Dendritic cell treated with granulocyte-macrophage colony-stimulating factor and Interleukin-4, amounts not matched to agents 40 ng/mL and 50 ng/mL, for 4 days (primary cell): Measurements from ENCODE around the gene ZNF436.

Experiments
- H3K27ac Mint-ChIP-seq: one replicate; pipeline ENCODE4 v1.8.0; 2022; ENCODE audit warnings: mild to moderate bottlenecking, mixed read lengths
- H3K27me3 Mint-ChIP-seq: one replicate; pipeline ENCODE4 v1.8.0; 2022; ENCODE audit warnings: mild to moderate bottlenecking, mixed read lengths
- H3K36me3 Mint-ChIP-seq: one replicate; pipeline ENCODE4 v1.8.0; 2022; ENCODE audit warnings: low read depth, mixed read lengths
- H3K4me1 Mint-ChIP-seq: one replicate; pipeline ENCODE4 v1.8.0; 2022; ENCODE audit warnings: low read depth, mixed read lengths
- H3K4me3 Mint-ChIP-seq: one replicate; pipeline ENCODE4 v1.8.0; 2022; ENCODE audit warnings: mild to moderate bottlenecking, moderate library complexity, mixed read lengths
- H3K9me3 Mint-ChIP-seq: one replicate; pipeline ENCODE4 v1.8.0; 2022; ENCODE audit warnings: mixed read lengths
- intact Hi-C: fragments of 100-400 bp; cut with micrococcal nuclease; formaldehyde crosslinking; loops from one replicate; pipeline ENCODE4 v1.15.0; 2022

The ZNF436 gene

DNA sequence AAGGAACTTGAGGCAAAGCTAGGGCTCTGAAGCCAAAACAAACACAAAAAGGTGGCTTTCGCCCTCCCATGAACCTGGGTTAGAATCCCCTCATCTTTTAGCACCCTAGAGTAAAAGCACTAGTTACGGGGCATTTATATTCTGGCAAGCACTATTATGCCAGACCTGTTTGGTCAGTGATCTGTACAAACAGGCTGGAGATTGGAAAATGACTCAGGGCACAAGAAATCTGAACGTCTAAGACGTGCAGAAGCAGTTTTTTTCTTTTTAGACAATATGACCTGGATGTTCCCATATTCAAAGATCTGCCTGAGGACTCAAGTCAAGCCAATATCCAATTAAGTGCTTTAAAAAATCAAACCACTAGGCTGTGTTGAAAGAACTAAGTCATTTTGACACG is 3.0 kb downstream of the ZNF436 start:
- H3K4me1 Mint-ChIP-seq: peaks cover 33% of the 10 kb centered on the region
- H3K4me3 Mint-ChIP-seq: no peak overlapping the region
- no peak overlapping the region for H3K27ac Mint-ChIP-seq
- peaks cover 19% of the 10 kb centered on the region for H3K9me3 Mint-ChIP-seq
- H3K27me3 Mint-ChIP-seq: peaks cover 2% of the 10 kb centered on the region
- peaks cover 66% of the 10 kb centered on the region for H3K36me3 Mint-ChIP-seq
- intact Hi-C loops: no loop called here

DNA sequence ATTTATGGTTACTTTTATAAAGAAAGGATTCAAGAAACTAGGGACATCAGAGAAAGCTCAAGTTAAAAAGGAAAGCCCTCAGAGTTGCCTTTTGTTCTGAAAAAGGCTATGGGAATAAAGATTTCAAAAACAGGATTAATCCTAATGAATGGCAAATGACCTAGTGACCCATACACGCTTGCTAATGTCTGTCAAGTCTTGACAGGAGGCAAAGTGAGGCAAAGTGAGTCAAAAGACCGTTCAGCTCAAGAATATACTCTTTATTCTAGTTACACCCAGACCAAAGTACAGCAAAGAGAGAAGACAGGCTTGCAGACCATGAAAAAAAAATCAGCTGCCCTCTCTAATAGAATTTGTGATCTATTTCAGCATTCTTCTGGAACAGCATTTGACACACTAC is 3.5 kb downstream of the ZNF436 start:
- peaks cover 2% of the 10 kb centered on the region for H3K27me3 Mint-ChIP-seq
- H3K27ac Mint-ChIP-seq: no peak overlapping the region
- intact Hi-C loops: no loop called here
- H3K4me1 Mint-ChIP-seq: peaks cover 31% of the 10 kb centered on the region
- H3K36me3 Mint-ChIP-seq: peaks cover 70% of the 10 kb centered on the region
- H3K9me3 Mint-ChIP-seq: peaks cover 24% of the 10 kb centered on the region
- H3K4me3 Mint-ChIP-seq: no peak overlapping the region

DNA sequence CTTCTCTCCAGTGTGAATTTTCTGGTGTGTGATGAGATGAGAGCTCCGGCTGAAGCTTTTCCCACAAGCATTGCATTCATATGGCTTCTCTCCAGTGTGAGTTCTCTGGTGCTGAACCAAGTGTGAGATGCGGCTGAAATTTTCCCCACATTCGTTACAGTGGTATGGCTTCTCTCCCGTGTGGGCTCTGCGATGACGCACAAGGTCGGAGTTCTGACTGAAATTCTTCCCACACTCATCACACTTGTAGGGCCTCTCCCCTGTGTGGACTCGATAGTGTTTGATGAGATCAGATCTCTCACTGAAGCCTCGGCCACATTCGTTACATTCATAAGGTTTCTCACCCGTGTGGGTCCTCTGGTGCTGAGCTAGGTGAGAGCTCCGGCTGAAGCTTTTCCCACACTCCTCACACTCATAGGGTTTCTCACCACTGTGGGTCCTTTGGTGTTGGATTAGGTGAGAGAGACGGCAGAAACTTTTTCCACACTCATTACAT is 7.4 kb downstream of the ZNF436 start:
- H3K4me3 Mint-ChIP-seq: no peak overlapping the region
- H3K9me3 Mint-ChIP-seq: peaks cover 50% of the 10 kb centered on the region
- H3K27me3 Mint-ChIP-seq: no peaks in the 10 kb centered on the region
- H3K27ac Mint-ChIP-seq: no peak overlapping the region
- H3K36me3 Mint-ChIP-seq: peaks cover 76% of the 10 kb centered on the region
- intact Hi-C loops: no loop called here
- H3K4me1 Mint-ChIP-seq: peaks cover 5% of the 10 kb centered on the region

DNA sequence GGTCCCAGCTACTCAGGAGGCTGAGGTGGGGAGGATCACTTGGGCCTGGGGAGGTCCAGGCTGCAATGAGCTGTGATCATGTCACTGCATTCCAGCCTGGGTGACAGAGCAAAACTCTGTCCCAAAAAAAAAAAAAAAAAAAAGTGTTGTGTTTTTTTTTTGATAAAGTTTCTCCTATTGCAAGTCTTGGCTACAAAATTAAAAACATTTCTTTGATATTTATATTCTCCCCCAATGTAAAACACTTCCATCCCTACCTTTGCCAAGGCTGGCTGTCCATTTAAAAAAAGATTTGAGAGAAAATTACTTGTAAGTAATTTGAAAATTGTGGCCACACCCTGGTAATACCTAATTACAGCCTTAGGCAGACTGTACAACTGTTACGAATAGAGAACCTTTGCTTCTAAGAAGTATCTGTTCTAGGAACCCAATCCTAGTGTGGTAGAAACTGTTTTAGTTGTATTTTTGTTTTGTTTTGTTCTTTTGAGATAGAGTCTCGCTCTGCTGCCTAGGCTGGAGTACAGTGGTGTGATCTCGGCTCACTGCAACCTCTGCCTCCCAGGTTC is 11.2 kb downstream of the ZNF436 start:
- Mint-ChIP-seq H3K27ac (no peak overlapping the region), H3K36me3 (peaks cover 43% of the 10 kb centered on the region), H3K27me3 (peaks cover 2% of the 10 kb centered on the region), H3K9me3 (peaks cover 49% of the 10 kb centered on the region), H3K4me3 (no peak overlapping the region), H3K4me1 (no peaks in the 10 kb centered on the region)
- intact Hi-C loops: no loop called here

DNA sequence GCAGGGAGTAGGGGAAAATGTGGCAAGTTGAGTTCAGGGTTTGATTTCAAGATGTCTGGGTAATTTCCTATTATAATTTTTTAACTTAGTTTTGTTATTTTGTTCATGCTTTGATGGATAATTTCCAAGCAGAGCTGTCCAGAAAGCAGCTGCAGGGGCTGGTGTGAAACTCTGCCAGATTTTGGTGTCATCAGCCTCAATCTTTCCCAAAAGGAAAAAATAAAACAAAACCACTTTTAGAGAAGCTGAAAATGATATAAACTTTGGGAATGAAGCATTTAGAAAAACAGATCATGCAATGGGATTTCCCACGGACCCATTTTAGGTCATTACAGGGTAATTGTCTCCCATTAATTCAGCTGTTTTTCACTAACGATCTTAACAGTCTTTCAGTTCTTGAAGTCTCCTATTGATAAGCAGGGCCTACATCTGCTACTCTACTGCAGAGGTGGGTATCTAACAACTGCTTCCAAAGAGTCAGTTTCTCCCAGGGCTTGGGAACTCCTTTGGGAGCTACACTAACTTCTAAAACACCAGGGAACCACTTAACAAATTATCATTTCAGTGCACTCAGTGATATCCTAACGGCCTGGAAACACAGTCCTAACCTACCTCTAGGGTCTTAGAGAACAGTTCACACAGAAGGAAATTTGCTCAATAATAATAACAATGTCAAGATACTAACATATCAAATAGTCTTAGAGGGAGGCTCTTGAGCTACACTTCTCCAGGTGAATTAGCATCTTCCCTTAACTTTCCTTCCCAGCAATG is 12.3 kb downstream of the ZNF436 start:
- H3K27ac Mint-ChIP-seq: no peak overlapping the region
- peaks cover 32% of the 10 kb centered on the region for H3K36me3 Mint-ChIP-seq
- H3K4me1 Mint-ChIP-seq: no peaks in the 10 kb centered on the region
- peaks cover 3% of the 10 kb centered on the region for H3K27me3 Mint-ChIP-seq
- H3K9me3 Mint-ChIP-seq: peaks cover 38% of the 10 kb centered on the region
- no peak overlapping the region for H3K4me3 Mint-ChIP-seq
- intact Hi-C loops: no loop called here

DNA sequence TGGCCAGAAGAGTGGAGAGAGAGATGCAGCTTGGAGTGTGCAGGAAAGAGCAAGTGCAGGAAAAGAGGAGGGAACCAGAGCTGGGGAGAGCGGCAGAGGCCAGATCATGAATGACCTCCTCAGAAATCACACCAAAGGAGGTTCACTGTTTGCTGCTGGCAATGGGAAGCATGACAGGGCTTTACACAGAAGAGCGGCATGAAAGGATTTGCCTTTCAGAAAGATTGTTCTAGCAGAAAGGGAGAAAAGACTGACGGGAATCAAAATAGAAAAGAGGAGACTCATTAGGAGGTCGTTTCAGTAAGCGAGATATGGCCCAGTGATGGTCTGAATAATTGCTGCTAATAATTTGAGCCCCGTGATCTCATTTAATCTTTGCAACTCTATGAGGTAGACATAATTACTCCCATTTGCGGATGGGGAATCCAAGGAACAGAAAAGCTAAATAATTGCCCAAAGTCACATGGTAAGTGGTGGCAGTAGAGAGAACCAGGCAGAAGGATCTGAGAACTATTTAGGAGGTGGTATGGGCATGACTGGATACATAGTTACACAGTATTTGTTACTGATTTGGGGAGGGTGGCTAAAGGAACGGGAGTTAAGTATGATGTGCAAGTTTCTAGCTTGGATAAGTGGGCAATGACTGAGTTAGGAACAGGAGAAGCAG is 13.0 kb downstream of the ZNF436 start:
- Mint-ChIP-seq H3K4me1 (no peaks in the 10 kb centered on the region), H3K27me3 (peaks cover 3% of the 10 kb centered on the region), H3K9me3 (peaks cover 31% of the 10 kb centered on the region), H3K4me3 (no peak overlapping the region), H3K27ac (no peak overlapping the region), H3K36me3 (peaks cover 25% of the 10 kb centered on the region)
- intact Hi-C loops: no loop called here

DNA sequence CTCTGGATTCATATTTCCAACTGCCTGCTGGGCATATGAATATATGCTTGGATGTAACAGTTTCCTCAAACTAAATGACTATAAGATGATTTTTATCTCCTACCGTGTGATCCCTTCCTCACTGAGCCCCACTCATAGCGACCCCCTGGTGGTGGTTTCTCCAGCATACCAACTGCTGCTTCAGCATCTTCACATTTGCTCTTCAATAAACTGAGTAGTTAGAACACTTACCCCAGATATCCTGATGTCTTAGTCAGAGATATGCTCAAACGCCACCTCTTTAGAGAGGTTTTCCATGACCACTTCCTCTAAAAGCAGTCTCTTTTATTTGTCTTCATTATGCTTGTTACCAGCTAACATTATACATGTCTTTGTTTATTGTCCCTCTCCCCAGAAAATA is 15.4 kb downstream of the ZNF436 start:
- Mint-ChIP-seq H3K4me3 (no peak overlapping the region), H3K36me3 (peaks cover 1% of the 10 kb centered on the region), H3K27me3 (peaks cover 3% of the 10 kb centered on the region), H3K27ac (no peak overlapping the region), H3K4me1 (no peaks in the 10 kb centered on the region), H3K9me3 (peaks cover 7% of the 10 kb centered on the region)
- intact Hi-C loops: no loop called here

DNA sequence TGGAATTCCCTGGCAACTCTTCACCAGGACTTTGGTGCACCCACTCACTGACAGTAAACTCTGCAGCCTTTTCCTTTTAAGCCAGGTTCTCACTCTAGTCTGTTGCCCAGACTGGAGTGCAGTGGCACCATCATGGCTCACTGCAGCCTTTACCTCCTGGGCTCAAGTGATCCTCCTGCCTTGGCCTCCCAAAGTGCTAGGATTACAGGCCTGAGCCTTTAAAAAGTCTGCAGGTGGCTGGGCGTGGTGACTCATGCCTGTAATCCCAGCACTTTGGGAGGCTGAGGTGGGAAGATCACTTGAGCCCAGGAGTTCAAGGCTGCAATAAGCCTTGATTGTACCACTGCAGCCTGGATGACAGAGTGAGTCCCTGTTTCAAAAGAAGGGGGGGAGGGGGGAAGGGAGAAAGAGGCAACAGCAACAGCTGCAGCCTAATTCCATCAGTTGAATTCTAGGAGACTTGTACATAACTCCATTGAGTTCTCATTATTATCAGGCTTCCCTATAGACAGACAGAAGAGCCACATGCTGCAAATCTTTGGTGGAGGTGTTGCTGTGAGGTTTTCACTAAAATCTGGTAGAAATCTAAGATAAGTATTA is 17.4 kb downstream of the ZNF436 start:
- intact Hi-C loops: no loop called here
- Mint-ChIP-seq H3K4me3 (no peak overlapping the region), H3K27ac (no peak overlapping the region)

DNA sequence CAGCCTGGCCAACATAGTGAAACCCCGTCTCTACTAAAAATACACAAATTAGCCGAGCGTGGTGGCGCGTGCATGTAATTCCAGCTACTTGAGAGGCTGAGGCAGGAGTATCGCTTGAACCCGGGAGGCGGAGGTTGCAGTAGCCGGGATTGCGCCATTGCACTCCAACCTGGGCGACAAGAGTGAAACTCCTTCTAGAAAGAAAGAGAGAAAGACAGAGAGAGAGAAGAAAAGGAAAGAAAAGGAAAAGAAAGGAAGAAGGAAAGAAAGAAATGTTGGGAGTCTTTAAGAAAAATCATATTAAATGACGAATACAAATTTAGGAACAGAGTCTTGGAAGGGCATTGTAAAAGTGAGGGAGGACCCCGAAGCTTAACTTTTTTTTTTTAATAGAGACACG is 23.7 kb downstream of the ZNF436 start:
- Mint-ChIP-seq H3K9me3 (no peaks in the 10 kb centered on the region), H3K4me3 (no peak overlapping the region), H3K4me1 (peaks cover 26% of the 10 kb centered on the region), H3K27ac (no peak overlapping the region), H3K36me3 (peaks cover 7% of the 10 kb centered on the region), H3K27me3 (no peaks in the 10 kb centered on the region)
- intact Hi-C loops: loop anchor here (2.0 kb wide), 1 partner anchor 57 kb away; no protein-coding TSS in a partner anchor

More for the DNA sequence above, 17.4 kb downstream of the ZNF436 start:
- Mint-ChIP-seq H3K27me3 (peaks cover 3% of the 10 kb centered on the region), H3K36me3 (no peaks in the 10 kb centered on the region), H3K4me1 (no peaks in the 10 kb centered on the region), H3K9me3 (no peaks in the 10 kb centered on the region)

DNA sequence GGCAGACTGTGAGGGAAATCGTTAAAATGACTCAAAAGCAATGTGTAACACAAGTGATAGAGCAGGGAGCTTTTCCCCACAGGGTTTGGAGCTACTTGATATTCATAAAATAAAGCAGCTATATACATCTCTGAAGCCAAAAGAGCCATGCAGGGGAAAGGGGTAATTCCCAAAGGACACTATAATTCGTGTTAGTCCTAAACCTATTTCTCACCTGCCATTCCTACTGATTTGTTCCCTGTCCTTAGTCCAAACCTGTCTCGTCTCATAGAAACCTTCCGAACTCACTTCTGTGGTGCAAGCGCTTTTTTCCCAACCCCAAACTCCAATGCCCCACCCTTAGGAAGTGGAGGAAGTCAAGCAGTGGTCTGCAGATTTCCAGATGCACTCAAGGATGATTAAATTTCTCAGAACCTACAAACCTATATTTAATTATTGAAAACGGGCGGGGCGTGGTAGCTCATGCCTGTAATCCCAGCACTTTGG is 24.6 kb downstream of the ZNF436 start:
- intact Hi-C loops: loop anchor here (1.0 to 2.0 kb wide), 2 partner anchors 23 to 58 kb away; no protein-coding TSS in a partner anchor
- Mint-ChIP-seq H3K27me3 (no peaks in the 10 kb centered on the region), H3K4me3 (peak overlapping the region; percentile 88), H3K9me3 (no peaks in the 10 kb centered on the region), H3K4me1 (peaks cover 35% of the 10 kb centered on the region), H3K36me3 (peaks cover 10% of the 10 kb centered on the region), H3K27ac (peak overlapping the region; percentile 97)

DNA sequence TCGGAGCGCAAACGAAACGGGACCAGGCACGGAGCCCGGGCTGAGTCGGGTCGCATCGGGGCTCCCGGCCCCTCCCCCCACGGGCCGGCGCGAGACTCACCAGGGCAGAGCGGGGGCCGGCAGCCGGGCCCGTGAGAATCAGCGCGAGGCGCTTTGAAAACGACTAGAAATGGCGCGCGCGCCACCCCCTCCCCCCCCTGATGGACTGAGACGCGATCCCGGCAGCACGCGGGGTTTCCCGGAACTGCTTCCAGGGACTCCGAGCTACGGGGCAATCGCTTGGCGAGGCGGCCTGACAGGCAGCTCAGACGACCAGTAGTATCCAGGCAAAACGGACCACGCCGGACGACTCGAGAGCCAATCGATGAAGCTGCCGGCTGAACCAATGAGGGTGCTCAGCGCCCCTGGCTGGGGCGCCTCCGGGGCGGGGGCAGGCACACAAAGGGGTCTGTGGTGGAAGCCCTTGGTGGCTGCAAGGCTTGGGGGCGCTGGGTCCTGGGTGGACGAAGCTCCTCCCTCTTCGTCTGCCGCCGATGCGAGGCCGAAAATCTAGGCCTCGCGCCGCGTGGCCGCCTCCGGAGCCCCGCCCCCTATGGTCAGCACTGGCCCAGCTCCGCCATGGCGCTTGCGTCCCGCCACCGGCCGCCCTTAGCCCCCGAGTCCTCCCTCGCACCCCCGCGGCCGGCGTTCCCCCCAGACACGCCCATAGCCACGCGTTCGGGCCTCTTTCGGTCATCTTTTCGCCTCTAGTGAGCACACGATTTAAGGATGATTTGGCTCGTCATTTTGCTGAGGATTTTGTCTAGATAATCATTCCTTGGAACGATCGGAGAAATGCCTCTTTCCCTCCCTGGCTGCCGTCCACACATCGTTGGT is 25.3 kb downstream of the ZNF436 start, which contains the start of gene HNRNPR:
Gene HNRNPR, minus strand, starts transcription at position 174 of the 876 bp plus-strand sequence. CDS start 3,276 bp downstream, outside the sequence.
- H3K4me3 Mint-ChIP-seq: peak within 1 kb of the TSS; percentile 88
- intact Hi-C loops: loop anchor here (1.0 to 2.0 kb wide), 2 partner anchors 24 to 58 kb away; no protein-coding TSS in a partner anchor
- no peaks in the 10 kb centered on the region for H3K9me3 Mint-ChIP-seq
- H3K27ac Mint-ChIP-seq: peak within 1 kb of the TSS; percentile 97
- peaks cover 17% of the 10 kb centered on the region for H3K36me3 Mint-ChIP-seq
- H3K4me1 Mint-ChIP-seq: peaks cover 42% of the 10 kb centered on the region
- H3K27me3 Mint-ChIP-seq: no peaks in the 10 kb centered on the region

DNA sequence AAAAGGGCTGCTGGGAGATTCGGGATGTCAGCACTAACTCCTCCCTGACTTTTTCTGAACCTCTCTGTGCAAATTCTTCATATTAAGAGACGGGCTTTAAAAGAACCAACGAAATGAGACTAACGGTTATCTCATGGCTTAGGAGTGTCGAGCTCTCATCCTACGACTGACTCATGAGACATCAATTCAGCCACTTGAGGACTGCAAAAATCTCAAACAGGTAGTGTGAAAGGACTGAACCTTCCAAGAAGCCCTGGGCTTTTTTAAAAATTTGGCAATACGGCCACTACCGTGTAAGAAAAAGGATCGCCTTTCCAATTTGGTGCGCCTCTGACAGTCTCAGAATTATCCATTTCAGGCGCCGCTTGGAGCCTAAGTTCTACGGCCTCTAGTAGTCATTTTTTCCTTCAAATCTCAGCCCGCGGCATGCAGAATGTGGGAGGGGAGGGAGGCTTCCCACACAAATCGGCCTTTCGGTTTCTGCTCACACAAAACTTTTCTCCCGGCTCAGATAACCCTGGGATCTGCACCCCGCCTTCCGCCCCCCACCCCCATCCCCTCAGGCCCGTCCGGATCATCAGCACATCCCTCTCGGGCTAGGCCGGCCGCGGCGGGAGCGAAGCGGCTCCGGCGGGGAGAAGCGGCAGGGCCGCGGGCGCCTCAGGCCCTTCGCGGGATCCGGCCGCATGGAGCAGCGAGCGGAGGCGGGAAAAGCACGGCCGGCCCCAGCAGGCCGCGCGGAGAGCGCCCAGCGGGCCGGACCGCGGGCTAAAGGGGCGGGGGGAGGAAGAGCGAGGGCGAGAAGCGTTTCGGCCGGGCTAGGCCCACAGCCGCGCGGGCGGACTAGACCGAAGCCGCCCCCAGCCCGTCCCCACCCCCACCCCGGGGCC is 26.2 kb downstream of the ZNF436 start:
- Mint-ChIP-seq H3K9me3 (no peaks in the 10 kb centered on the region), H3K27me3 (no peaks in the 10 kb centered on the region), H3K36me3 (peaks cover 18% of the 10 kb centered on the region), H3K4me3 (peak overlapping the region; percentile 88), H3K4me1 (peaks cover 42% of the 10 kb centered on the region), H3K27ac (peak overlapping the region; percentile 97)
- intact Hi-C loops: loop anchor here (1.0 to 2.0 kb wide), 2 partner anchors 25 to 59 kb away; no protein-coding TSS in a partner anchor
